BLaER1 treated with 17β-estradiol and CSF1 and Interleukin-3, amounts not matched to agents 10 nM and 100 nM (cell line): Measurements from ENCODE around the gene QTRT2.

ENCODE experiments used
- H3K27ac ChIP-seq, 11 experiments: shearing (Covaris generic); formaldehyde crosslinking; 2 replicates each; pipeline ENCODE4 v1.8.1; 2022
- H3K27me3 ChIP-seq, 11 experiments: shearing (Covaris generic); formaldehyde crosslinking; 2 replicates each; pipeline ENCODE4 v1.8.1; 2022
- H3K36me3 ChIP-seq, 11 experiments: shearing (Covaris generic); formaldehyde crosslinking; 2 replicates each; pipeline ENCODE4 v1.8.1; 2022
- H3K4me1 ChIP-seq, 10 experiments: shearing (Covaris generic); formaldehyde crosslinking; 2 replicates each; pipeline ENCODE4 v1.8.1; 2022
- H3K4me2 ChIP-seq, 11 experiments: shearing (Covaris generic); formaldehyde crosslinking; 2 replicates each; pipeline ENCODE4 v1.8.1; 2022
- H3K4me3 ChIP-seq, 10 experiments: shearing (Covaris generic); formaldehyde crosslinking; 2 replicates each; pipeline ENCODE4 v1.8.1; 2022
- H3K9ac ChIP-seq, 11 experiments: shearing (Covaris generic); formaldehyde crosslinking; 2 replicates each; pipeline ENCODE4 v1.8.1; 2022
- H3K9me3 ChIP-seq, 11 experiments: shearing (Covaris generic); formaldehyde crosslinking; replicated peaks in 1 of 11; 2 replicates each; pipeline ENCODE4 v1.8.1; 2022
- H4K20me1 ChIP-seq, 11 experiments: shearing (Covaris generic); formaldehyde crosslinking; 2 replicates each; pipeline ENCODE4 v1.8.1; 2022
- Cebpa-rat ChIP-seq, 11 experiments: shearing (Covaris generic); IDR thresholded peaks; 2 replicates each; pipeline ENCODE4 v1.8.1; 2022

Gene QTRT2

GRCh38 chr3:114067804-114068203 lies 11.3 kb downstream of the QTRT2 start:
- Histone ChIP-seq H3K27me3 (no peaks in the 10 kb centered on the region), H3K27ac (no peak overlapping the region), H3K4me1 (no peaks in the 10 kb centered on the region), H4K20me1 (peaks cover 0 to 97% (median 46%) of the 10 kb centered on the region in 11 experiments; a peak in 18 of 22 replicates), H3K4me3 (no peak overlapping the region), H3K9me3 (no peaks in the 10 kb centered on the region), H3K9ac (no peak overlapping the region), H3K36me3 (peaks cover 87 to 95% (median 91%) of the 10 kb centered on the region in 11 experiments), H3K4me2 (no peak overlapping the region)
- no peak for TF ChIP-seq Cebpa-rat (IDR thresholded peaks at IDR 0.05)

GRCh38 chr3:114068336-114068735 lies 11.8 kb downstream of the QTRT2 start:
- Histone ChIP-seq H3K4me3 (no peak overlapping the region), H3K36me3 (peaks cover 92 to 98% (median 96%) of the 10 kb centered on the region in 11 experiments), H3K27me3 (no peaks in the 10 kb centered on the region), H3K4me1 (no peaks in the 10 kb centered on the region), H3K27ac (no peak overlapping the region), H3K9ac (no peak overlapping the region), H4K20me1 (peaks cover 0 to 97% (median 52%) of the 10 kb centered on the region in 11 experiments; a peak in 18 of 22 replicates), H3K9me3 (no peaks in the 10 kb centered on the region), H3K4me2 (no peak overlapping the region)
- no peak for TF ChIP-seq Cebpa-rat (IDR thresholded peaks at IDR 0.05)

- Histone ChIP-seq H3K4me1 (no peaks in the 10 kb centered on the region), H3K9me3 (no peaks in the 10 kb centered on the region), H3K4me3 (no peak overlapping the region), H4K20me1 (peaks cover 0 to 81% (median 30%) of the 10 kb centered on the region in 11 experiments; a peak in 15 of 22 replicates), H3K36me3 (peaks cover 99 to 100% (median 100%) of the 10 kb centered on the region in 11 experiments), H3K27ac (no peak overlapping the region), H3K27me3 (no peaks in the 10 kb centered on the region), H3K9ac (no peak overlapping the region), H3K4me2 (no peak overlapping the region)
- no peak for TF ChIP-seq Cebpa-rat (IDR thresholded peaks at IDR 0.05)
These were observed 15.2 kb downstream of the QTRT2 start for GRCh38 chr3:114071786-114072185.

- no peak overlapping the region for H3K9ac ChIP-seq
- no peaks in the 10 kb centered on the region for H3K4me1 ChIP-seq
- H3K4me3 ChIP-seq: no peak overlapping the region
- H3K36me3 ChIP-seq: peaks cover 100% of the 10 kb centered on the region in 11 experiments
- H3K4me2 ChIP-seq: no peak overlapping the region
- no peaks in the 10 kb centered on the region for H3K9me3 ChIP-seq
- no peaks in the 10 kb centered on the region for H3K27me3 ChIP-seq
- H3K27ac ChIP-seq: no peak overlapping the region
- peaks cover 0 to 48% (median 20%) of the 10 kb centered on the region in 11 experiments; a peak in 13 of 22 replicates for H4K20me1 ChIP-seq
- TF ChIP-seq Cebpa-rat (IDR thresholded peaks at IDR 0.05): no peak
These were observed 20.2 kb downstream of the QTRT2 start for GRCh38 chr3:114076711-114077110.

GRCh38 chr3:114078126-114078525 lies 21.6 kb downstream of the QTRT2 start:
- no peaks in the 10 kb centered on the region for H3K4me1 ChIP-seq
- H3K9me3 ChIP-seq: no peaks in the 10 kb centered on the region
- TF ChIP-seq Cebpa-rat (IDR thresholded peaks at IDR 0.05): no peak
- H3K9ac ChIP-seq: no peak overlapping the region
- H3K36me3 ChIP-seq: peaks cover 99 to 100% (median 100%) of the 10 kb centered on the region in 11 experiments
- H3K27me3 ChIP-seq: no peaks in the 10 kb centered on the region
- H3K27ac ChIP-seq: no peak overlapping the region
- peaks cover 0 to 37% (median 10%) of the 10 kb centered on the region in 11 experiments; a peak in 12 of 22 replicates for H4K20me1 ChIP-seq
- H3K4me3 ChIP-seq: no peak overlapping the region
- no peak overlapping the region for H3K4me2 ChIP-seq

- TF ChIP-seq Cebpa-rat (IDR thresholded peaks at IDR 0.05): no peak
- Histone ChIP-seq H4K20me1 (peaks cover 0 to 23% (median 0%) of the 10 kb centered on the region in 11 experiments; a peak in 6 of 22 replicates), H3K36me3 (peaks cover 99 to 100% (median 100%) of the 10 kb centered on the region in 11 experiments), H3K4me3 (no peak overlapping the region), H3K27me3 (no peaks in the 10 kb centered on the region), H3K9me3 (no peaks in the 10 kb centered on the region; a peak in 1 of 22 replicates), H3K27ac (no peak overlapping the region), H3K4me1 (no peaks in the 10 kb centered on the region), H3K9ac (no peak overlapping the region), H3K4me2 (no peak overlapping the region)
These were observed 23.2 kb downstream of the QTRT2 start for GRCh38 chr3:114079761-114080160.

- Histone ChIP-seq H3K27ac (no peak overlapping the region), H3K4me1 (no peaks in the 10 kb centered on the region), H3K36me3 (peaks cover 99 to 100% (median 100%) of the 10 kb centered on the region in 11 experiments), H3K4me2 (no peak overlapping the region), H3K9me3 (no peaks in the 10 kb centered on the region; a peak in 1 of 22 replicates), H4K20me1 (peaks cover 0 to 23% (median 0%) of the 10 kb centered on the region in 11 experiments; a peak in 5 of 22 replicates), H3K4me3 (no peak overlapping the region), H3K9ac (no peak overlapping the region), H3K27me3 (no peaks in the 10 kb centered on the region)
- no peak for TF ChIP-seq Cebpa-rat (IDR thresholded peaks at IDR 0.05)
These were observed 23.7 kb downstream of the QTRT2 start for GRCh38 chr3:114080201-114080600.

- no peak for TF ChIP-seq Cebpa-rat (IDR thresholded peaks at IDR 0.05)
- H3K27me3 ChIP-seq: no peaks in the 10 kb centered on the region
- no peak overlapping the region for H3K4me2 ChIP-seq
- H3K9ac ChIP-seq: no peak overlapping the region
- peaks cover 0 to 15% (median 0%) of the 10 kb centered on the region in 11 experiments; a peak in 4 of 22 replicates for H4K20me1 ChIP-seq
- peaks cover 99 to 100% (median 100%) of the 10 kb centered on the region in 11 experiments for H3K36me3 ChIP-seq
- H3K4me3 ChIP-seq: no peak overlapping the region
- H3K27ac ChIP-seq: no peak overlapping the region
- no peaks in the 10 kb centered on the region; a peak in 1 of 22 replicates for H3K9me3 ChIP-seq
- H3K4me1 ChIP-seq: no peaks in the 10 kb centered on the region
These were observed 24.5 kb downstream of the QTRT2 start for GRCh38 chr3:114081037-114081436.

- TF ChIP-seq Cebpa-rat (IDR thresholded peaks at IDR 0.05): no peak
- no peak overlapping the region for H3K9ac ChIP-seq
- peaks cover 99 to 100% (median 100%) of the 10 kb centered on the region in 11 experiments for H3K36me3 ChIP-seq
- no peak overlapping the region for H3K27ac ChIP-seq
- peaks cover 0 to 4% (median 0%) of the 10 kb centered on the region in 11 experiments; a peak in 2 of 22 replicates for H3K9me3 ChIP-seq
- no peaks in the 10 kb centered on the region for H3K27me3 ChIP-seq
- H3K4me3 ChIP-seq: no peak overlapping the region
- no peaks in the 10 kb centered on the region for H3K4me1 ChIP-seq
- H3K4me2 ChIP-seq: no peak overlapping the region
- peaks cover 0 to 11% (median 0%) of the 10 kb centered on the region in 11 experiments; a peak in 4 of 22 replicates for H4K20me1 ChIP-seq
These were observed 26.6 kb downstream of the QTRT2 start for GRCh38 chr3:114083112-114083511.

- no peaks in the 10 kb centered on the region for H3K27me3 ChIP-seq
- peaks cover 0 to 4% (median 0%) of the 10 kb centered on the region in 11 experiments; a peak in 2 of 22 replicates for H3K9me3 ChIP-seq
- H3K27ac ChIP-seq: no peak overlapping the region
- no peak for TF ChIP-seq Cebpa-rat (IDR thresholded peaks at IDR 0.05)
- no peaks in the 10 kb centered on the region for H3K4me1 ChIP-seq
- H4K20me1 ChIP-seq: peaks cover 0 to 11% (median 0%) of the 10 kb centered on the region in 11 experiments; a peak in 5 of 22 replicates
- no peak overlapping the region for H3K4me2 ChIP-seq
- H3K4me3 ChIP-seq: no peak overlapping the region
- peaks cover 67 to 80% (median 74%) of the 10 kb centered on the region in 11 experiments for H3K36me3 ChIP-seq
- H3K9ac ChIP-seq: no peak overlapping the region
These were observed 29.8 kb downstream of the QTRT2 start for GRCh38 chr3:114086356-114086755.
